ENCODE data around the gene TIMM13.
A peak's percentile ranks its signal among the peaks of the same experiment; 100 is the strongest.
"Not testable (repeated sequence)": the region's sequence is repeated elsewhere in the genome, so short reads cannot be mapped to it uniquely, and the experiment has no call there.

TIMM13 gene

DNA sequence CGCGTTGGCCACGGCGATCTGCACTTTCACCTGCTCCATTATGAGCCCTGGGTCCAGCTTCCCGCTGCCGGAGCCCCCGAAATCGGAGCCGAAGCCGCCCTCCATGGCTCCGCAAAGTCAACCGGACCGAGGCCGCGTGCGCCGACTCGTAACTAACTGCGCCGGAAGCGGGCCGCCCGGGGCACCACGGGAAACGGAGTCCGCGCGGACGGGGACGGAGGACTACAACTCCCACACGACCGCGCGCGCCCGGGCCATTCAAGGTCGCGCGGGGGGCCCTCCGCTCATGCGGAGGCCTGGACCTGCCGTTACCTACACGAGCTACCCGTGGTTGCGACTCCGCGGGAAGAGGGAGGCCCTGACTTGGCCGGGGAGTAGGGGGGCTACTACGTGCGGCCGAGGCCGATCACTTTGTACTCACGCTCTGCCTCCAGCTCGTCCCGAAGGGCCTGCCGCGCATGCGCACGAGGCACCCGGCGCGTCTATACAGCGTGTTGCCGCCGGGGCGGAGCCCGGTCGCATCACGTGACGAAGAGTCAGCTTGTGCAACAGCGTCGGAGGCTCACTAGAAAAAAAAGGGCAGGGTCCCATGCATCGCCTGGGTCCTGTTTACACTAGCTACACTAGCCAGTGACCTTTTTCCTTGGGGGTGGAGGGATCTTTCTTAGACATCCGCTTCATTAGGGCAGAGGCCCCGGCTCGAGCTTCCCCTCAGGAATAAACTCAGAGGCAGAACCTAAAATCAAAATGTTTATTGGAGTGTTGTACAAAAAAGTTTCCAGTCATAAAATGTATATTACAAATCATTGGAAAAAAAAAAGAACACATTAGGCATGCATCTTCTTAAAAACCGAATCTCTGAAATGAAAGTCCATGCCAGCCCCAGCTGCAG, at the start of gene TIMM13:
TSS of gene TIMM13 (minus strand) at position 158 of the 892 bp plus-strand sequence. CDS start at position 105, 53 bp downstream.
- DNase-seq, result peak; percentile 96

GRCh38 chr19:2476451-2477140, 49.2 kb upstream of the TIMM13 start:
- peak; percentile 24 for DNase-seq

- DNase-seq, result peak; percentile 92
Observed at GRCh38 chr19:2475702-2476450, 48.5 kb upstream of the TIMM13 start, which contains the start of gene GADD45B. Gene GADD45B, plus strand, starts transcription at chr19:2476127. Its CDS starts 232 bp downstream, at chr19:2476359.

DNA sequence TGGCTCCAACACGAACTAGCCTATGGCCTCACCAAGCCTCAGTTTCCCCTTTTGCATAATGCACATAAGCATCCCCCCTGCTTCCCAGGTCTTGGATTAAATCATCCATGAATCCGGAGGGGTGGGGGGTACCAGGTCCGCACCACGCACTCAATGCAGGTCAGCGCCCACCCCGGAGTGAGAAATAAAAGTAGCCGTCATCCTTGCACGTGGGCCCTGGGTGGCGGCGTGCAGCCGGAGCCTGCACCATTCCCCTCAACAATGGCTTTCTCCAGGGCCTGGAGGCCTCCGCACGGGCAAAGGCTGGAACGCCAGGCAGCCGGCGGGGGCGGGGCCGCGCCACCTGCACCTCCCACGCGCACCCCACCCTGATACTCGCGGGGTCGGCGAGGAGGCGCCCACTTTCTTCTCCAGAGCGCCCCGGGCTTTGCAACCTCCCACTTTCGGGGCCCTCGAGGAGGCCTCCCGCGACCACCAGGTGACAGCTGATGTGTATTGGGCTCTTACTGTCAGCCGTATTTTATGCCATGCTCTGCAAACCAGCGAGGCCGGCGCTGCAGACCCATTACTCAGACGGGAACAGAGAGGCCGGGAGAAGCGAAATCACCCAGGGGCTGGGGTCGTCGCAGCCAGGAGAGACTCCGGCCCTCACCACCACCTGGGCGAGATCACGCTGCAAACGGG, 47.8 kb upstream of the TIMM13 start:
- no peak for DNase-seq

GRCh38 chr19:2474232-2475017, 47.0 kb upstream of the TIMM13 start:
- DNase-seq, result peak; percentile 47

DNA sequence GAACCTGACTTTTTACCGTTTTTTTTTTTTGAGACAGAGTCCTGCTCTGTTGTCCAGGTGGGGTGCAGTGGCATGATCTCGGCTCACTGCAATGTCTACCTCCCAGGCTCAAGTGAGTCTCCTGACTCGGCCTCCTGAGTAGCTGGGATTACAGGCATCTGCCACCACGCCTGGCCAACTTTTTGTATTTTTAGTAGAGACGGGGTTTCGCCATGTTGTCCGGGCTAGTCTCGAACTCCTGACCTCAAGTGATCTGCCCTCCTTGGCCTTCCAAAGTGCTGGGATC, 42.5 kb upstream of the TIMM13 start:
- DNase-seq, result not testable (repeated sequence)

- no peak for DNase-seq
Observed at GRCh38 chr19:2469102-2469914, 41.9 kb upstream of the TIMM13 start.

DNA sequence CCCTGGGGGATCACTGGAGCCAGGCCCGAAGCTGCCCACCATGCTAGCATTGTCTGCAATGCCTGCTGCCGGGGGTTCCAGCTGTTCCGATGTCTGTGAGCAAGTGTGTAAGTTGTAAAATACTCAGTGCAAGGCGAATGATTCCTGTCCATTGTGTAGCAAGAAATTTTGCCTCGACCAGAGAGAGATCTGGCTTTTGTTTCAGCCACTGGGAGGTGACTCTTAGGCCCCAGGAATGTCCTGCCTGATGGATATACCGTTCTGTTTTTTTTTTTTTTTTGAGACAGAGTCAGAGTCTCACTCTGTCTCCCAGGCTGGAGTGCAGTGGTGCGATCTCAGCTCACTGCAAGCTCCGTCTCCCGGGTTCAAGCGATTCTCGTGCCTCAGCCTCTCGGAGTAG, 41.2 kb upstream of the TIMM13 start:
- no peak for DNase-seq

- DNase-seq, result no peak
Observed at GRCh38 chr19:2464389-2464788, 37.0 kb upstream of the TIMM13 start.

DNA sequence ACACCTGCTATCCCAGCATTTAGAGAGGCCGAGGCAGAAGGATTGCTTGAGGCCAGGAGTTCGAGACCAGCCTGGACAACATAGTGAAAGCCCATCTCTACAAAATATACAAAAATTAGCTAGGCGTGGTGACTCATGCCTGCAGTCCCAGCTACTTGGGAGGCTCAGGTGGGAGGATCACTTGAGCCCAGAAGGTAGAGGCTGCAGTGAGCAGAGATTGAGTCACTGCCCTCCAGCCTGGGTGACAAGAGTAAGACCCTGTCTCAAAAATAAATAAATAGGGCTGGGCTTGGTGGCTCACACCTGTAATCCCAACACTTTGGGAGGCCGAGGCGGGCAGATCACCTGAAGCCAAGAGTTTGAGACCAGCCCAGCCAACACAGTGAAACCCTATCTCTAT, 36.3 kb upstream of the TIMM13 start:
- not testable (repeated sequence) for DNase-seq

- peak; percentile 23 for DNase-seq
Observed at GRCh38 chr19:2462635-2463421, 35.4 kb upstream of the TIMM13 start.

DNA sequence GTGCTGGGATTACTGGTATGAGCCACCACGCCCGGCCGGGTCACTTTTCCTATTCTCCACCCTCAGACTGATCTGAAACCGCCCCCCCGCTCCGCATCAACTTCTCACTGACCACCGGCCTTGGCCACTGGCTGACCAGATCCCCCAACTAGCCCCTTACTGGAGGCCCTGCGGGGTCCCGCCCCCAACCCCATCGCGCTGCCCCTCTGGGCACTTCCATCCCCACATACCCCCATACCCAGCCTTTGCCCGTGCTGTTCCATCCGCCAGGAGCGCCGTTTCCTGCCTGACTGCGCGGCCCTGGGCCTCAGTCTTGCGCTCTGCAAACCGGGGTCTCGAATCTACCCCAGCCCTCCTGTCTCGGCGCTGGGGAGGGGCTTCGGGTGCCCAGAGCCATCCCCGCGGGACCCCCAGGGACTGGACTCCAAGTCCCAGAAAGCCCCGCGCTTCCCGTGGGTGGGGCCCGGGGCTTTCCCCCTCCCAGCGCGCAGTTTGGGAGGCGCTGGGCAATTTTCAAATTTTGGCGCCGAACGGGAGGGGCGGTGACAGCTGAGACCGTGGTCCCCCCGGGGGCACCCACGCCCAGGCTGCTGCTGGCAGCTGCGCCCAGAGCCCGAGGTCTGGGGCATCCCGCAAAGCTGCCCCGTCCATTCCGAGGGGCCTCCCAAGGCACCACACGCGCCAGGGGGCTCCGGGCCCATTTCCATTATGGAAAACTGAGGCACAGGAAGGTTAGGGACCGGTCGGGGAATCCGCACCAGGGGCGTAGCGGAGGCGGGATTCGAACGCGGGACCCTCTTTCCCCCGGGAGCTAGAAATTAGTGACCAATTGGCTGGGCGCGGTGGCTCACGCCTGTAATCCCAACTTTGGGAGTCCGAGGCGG, 34.6 kb upstream of the TIMM13 start:
- peak; percentile 19 for DNase-seq

- no peak for DNase-seq
Observed at GRCh38 chr19:2460245-2460644, 32.9 kb upstream of the TIMM13 start.

DNA sequence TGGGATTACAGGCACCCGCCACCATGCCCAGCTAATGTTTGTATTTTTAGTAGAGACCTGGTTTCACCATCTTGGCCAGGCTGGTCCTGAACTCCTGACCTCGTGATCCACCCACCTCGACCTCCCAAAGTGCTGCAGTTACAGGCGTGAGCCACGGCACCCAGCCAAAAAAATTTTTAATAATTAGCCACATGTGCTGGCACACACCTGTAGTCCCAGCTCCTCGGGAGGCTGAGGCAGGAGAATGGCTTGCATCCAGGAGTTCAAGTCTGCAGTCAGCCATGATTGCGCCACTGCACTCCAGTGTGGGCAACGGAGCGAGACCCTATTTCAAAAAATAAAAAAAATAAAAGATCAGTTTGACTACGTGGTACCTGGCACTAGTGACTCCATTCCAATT, 31.4 kb upstream of the TIMM13 start:
- not testable (repeated sequence) for DNase-seq

GRCh38 chr19:2458054-2458453, 30.7 kb upstream of the TIMM13 start:
- DNase-seq, result no peak

DNA sequence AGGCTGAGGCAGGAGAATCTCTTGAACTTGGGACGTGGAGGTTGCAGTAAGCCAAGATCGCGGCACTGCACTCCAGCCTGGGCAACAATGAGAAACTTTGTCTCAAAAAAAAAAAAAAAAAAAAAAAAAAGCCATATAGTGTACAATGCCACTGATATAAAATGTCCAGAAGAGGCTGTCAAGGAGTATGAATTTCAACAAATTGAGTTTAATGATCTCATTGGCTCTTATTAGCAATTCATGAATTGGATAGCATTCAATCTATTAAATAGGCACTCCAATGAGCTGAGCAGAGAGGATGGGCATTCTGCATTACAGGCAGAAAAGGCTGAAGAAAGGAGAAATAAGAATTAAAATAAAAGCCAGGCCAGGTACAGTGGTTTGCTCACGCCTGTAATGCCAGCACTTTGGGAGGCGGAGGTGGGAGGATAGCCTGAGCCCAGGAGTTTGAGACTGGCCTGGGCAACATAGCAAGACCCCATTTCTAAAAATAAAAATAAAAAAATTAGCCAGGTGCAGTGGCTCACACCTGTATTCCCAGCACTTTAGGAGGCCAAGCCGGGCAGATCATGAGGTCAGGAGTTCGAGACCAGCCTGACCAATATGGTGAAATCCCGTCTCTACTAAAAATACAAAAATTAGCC, 30.1 kb upstream of the TIMM13 start:
- no peak for DNase-seq

DNA sequence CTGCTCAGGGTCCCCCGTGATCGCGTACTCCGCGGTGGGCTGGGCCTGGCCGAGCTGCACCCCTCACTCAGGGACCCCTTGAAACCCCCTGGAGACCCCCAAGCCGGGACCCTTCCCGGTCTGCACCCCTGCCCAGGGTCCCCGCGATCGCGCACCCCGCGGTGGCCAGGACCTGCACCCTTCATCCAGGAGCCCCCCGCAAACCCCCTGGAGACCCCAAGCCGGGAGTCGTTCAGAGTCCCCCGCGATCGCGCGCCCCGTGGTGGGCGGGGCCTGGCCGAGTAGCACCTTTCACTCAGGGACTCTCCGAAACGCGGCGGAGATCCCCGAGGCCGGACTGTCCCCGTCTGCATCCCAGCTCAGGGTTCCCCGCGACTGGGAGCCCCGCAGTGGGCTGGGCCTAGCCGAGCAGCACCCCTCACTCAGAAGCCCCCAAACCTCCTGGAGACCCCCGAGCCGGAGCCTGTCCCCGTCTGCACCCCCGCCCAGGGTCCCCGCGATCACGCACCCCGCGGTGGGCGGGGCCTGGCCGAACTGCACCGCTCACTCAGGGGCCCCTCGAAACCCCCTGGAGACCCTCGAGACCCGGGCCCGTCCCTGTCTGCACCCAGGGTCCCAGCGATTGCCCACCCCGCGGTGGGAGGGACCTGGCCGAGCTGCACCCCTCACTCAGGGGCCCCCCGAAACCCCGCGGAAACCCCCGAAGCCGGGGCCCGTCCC, 28.6 kb upstream of the TIMM13 start:
- peak; percentile 18 for DNase-seq
